NCI-H1436 (cell line): ENCODE results near the gene EYS.

Source experiments
- DNase-seq: peaks from one replicate; lab custom pipeline; 2025; lab: John Stamatoyannopoulos, UW

The EYS gene

GRCh38 chr6:64591676-64592036, 1115.4 kb downstream of the EYS start:
- no peak for DNase-seq

- no peak for DNase-seq
Observed at GRCh38 chr6:64590965-64591675, 1115.9 kb downstream of the EYS start.

- DNase-seq: no peak
Observed at GRCh38 chr6:64589961-64590360, 1117.1 kb downstream of the EYS start.

DNA sequence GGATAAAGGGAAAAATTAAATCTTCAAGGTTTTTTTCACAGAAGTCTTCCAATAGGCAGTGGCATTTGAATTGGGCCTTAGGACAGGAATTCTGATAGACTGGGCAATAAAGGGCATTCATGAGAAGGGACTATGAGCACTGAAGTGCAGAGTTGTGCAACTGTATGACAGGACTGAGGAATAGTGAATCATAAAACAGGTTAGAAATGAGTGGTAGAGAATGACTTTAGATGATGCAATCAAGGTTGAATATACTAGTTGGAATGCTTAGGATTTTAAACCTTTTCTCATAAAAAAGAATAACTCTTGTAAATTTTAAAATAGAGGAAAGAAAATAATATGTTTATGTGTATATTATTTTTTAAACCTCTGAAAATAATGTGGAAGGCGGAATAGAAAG, 1126.7 kb downstream of the EYS start:
- no peak for DNase-seq

DNA sequence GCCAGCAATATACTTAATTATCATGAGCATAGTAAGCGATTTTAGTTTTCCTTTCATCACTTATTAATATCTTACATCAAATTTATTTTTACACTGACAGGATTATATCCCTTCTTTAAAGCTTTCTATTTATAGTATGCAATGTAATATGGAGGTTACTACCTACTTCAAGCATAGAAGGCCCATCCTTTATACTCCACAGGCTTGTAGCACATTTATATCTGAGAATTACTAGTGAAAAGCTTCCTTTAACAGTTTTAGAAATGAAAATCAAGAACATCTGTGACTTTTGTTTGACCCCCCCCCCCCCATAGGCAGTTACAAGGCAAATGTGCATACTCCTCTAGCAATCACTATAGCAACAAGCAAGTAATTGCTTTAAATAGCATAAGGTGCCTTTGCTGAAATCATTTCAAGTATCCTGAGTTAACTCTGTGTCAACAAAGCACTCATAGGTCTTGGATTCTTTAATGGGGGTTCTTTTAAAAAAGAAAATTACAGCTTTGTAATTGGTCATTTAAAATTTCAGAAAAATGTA, 1153.7 kb downstream of the EYS start:
- DNase-seq: peak; percentile 78

GRCh38 chr6:64547594-64548268, 1159.3 kb downstream of the EYS start:
- DNase-seq: no peak

- DNase-seq: no peak
Observed at GRCh38 chr6:64539917-64540316, 1167.1 kb downstream of the EYS start.

GRCh38 chr6:64538722-64539121, 1168.3 kb downstream of the EYS start:
- DNase-seq: no peak

GRCh38 chr6:64527899-64528298, 1179.1 kb downstream of the EYS start:
- DNase-seq: no peak

GRCh38 chr6:64522859-64523258, 1184.2 kb downstream of the EYS start:
- no peak for DNase-seq

- no peak for DNase-seq
Observed at GRCh38 chr6:64520050-64520449, 1187.0 kb downstream of the EYS start.

- no peak for DNase-seq
Observed at GRCh38 chr6:64516393-64516792, 1190.6 kb downstream of the EYS start.

- no peak for DNase-seq
Observed at GRCh38 chr6:64507661-64508060, 1199.4 kb downstream of the EYS start.

- DNase-seq: no peak
Observed at GRCh38 chr6:64505312-64505711, 1201.7 kb downstream of the EYS start.

GRCh38 chr6:64504503-64504902, 1202.5 kb downstream of the EYS start:
- no peak for DNase-seq

GRCh38 chr6:64502801-64503200, 1204.2 kb downstream of the EYS start:
- no peak for DNase-seq

DNA sequence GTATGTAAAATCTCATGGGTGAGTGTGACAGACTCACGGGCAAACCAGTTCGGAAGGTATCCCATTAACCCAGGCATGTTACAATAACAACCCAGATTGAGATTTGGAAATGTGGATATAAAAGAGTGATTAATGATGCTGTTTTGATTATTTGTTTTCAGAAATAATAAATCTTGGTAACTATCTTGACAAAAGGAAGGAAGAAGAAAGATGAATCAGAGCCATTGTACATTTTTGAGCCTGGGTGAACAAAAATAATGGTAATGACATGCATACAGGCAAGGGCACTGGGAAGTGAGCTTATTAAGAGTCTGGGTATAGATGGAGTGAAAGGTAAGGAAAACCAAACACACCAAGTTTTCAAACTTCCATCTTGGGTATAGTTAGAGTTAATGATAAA, 1209.4 kb downstream of the EYS start:
- DNase-seq: no peak

- DNase-seq: no peak
Observed at GRCh38 chr6:64489763-64490162, 1217.3 kb downstream of the EYS start.

DNA sequence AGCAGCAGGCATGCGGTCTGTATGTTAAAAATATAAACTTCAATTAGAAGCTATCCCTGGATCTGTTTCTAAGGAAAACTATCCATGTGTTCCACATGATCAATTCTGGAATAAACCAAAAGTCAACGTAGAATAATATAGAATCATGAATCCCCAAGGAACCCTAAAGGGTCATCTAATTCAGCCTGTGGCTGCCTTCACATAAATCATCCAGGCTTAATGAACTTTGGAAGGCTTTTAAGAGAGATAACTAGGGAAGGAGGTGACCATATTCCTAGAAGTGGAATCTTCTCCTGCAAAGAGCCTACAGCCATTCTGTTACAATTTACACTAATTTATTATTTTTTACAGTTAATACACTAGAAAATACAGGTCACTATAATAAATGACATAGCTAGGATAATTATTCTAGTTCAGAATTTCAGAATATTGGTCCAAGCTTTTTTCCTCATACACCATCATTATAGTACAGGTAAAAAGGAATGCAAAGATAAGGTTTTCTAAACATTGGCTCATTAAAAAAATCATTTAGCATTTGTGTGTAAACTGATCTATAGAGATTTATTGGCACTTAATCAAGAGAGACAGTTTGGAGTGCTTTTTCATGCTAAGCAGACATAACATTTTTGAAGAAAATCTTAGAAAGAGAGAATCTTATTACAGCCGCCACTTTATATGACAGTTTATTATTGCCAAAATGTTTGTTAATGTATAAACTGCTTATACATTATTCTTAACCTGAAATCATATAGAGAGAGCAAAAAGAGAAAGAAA, 1220.3 kb downstream of the EYS start:
- DNase-seq: no peak

DNA sequence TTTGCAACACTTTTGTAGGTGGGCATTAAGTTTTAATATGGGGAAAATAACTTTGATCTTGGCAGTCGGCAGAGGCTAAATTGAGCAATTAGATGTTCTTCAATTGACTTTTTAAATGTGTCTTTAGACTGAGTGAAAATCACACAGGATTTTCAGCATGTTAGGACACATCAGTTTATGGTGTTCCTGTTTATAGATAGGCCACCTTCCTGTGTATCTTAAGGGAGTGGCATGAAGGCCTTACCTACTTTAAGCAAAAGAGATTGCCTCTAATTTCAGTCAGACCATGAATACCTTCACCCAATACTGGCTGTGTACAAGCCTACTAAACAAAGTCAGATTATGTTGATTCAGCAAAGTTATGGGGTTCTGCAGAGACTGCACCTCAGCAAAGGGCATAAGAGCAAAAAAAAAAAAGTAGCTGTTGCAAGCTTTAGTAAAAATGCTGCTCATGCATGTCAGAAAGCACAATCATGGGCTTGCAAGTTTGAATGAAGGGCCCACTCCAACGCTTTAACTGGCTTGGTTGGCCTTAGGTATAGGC, 1223.0 kb downstream of the EYS start:
- no peak for DNase-seq

- DNase-seq: no peak
Observed at GRCh38 chr6:64482631-64483030, 1224.4 kb downstream of the EYS start.

- no peak for DNase-seq
Observed at GRCh38 chr6:64479134-64479533, 1227.9 kb downstream of the EYS start.

DNA sequence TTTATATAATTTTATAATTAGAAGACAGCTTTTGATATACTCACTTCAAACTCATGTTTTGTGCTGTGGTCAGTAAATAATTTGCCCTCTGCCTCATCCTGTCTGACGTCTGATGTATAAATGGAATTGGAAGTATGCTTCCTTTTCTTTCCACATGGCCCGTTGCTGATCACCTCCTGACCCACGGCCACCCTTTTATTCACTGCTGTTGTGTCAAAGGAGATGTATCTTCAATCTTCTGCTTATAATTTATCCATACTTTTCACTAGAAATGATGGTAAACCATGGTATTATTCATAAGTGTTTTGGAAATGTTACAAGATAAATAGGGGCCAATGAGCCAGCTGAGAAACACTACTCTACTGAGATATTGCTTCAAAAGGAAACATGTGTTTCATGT, 1229.6 kb downstream of the EYS start:
- DNase-seq: no peak
